GM19043 (cell line): Measurements from ENCODE around the gene SYT2.
"Not testable (repeated sequence)": the region's sequence is repeated elsewhere in the genome, so short reads cannot be mapped to it uniquely, and the experiment has no call there.

Experiments
- ATAC-seq: cut with Tn5 transposase; IDR thresholded peaks from one replicate; pipeline ENCODE4 v1.9.1; 2021; ENCODE audit warnings: low read depth; ENCODE audit not compliant: unreplicated experiment

Gene SYT2

GRCh38 chr1:202553560-202554038 is 156.7 kb downstream of the SYT2 start:
- no peak for ATAC-seq

GRCh38 chr1:202553078-202553477 is 157.2 kb downstream of the SYT2 start:
- ATAC-seq: not testable (repeated sequence)

GRCh38 chr1:202552615-202553014 is 157.6 kb downstream of the SYT2 start:
- not testable (repeated sequence) for ATAC-seq

GRCh38 chr1:202551683-202552082 is 158.6 kb downstream of the SYT2 start:
- no peak for ATAC-seq

GRCh38 chr1:202550088-202550487 is 160.2 kb downstream of the SYT2 start:
- ATAC-seq: not testable (repeated sequence)

GRCh38 chr1:202547215-202547614 is 163.0 kb downstream of the SYT2 start:
- ATAC-seq: no peak

GRCh38 chr1:202546796-202547195 is 163.5 kb downstream of the SYT2 start:
- ATAC-seq: peak; percentile 86

GRCh38 chr1:202546377-202546776 is 163.9 kb downstream of the SYT2 start:
- not testable (repeated sequence) for ATAC-seq

GRCh38 chr1:202545647-202546303 is 164.5 kb downstream of the SYT2 start:
- ATAC-seq: not testable (repeated sequence)

- not testable (repeated sequence) for ATAC-seq
Observed at GRCh38 chr1:202544766-202545449, 165.3 kb downstream of the SYT2 start.

- not testable (repeated sequence) for ATAC-seq
Observed at GRCh38 chr1:202543537-202543936, 166.7 kb downstream of the SYT2 start.

GRCh38 chr1:202542415-202542814 is 167.8 kb downstream of the SYT2 start:
- not testable (repeated sequence) for ATAC-seq

- ATAC-seq: not testable (repeated sequence)
Observed at GRCh38 chr1:202540858-202541257, 169.4 kb downstream of the SYT2 start.
